ENCODE measurements around the gene ACTL8.

ACTL8 gene

DNA sequence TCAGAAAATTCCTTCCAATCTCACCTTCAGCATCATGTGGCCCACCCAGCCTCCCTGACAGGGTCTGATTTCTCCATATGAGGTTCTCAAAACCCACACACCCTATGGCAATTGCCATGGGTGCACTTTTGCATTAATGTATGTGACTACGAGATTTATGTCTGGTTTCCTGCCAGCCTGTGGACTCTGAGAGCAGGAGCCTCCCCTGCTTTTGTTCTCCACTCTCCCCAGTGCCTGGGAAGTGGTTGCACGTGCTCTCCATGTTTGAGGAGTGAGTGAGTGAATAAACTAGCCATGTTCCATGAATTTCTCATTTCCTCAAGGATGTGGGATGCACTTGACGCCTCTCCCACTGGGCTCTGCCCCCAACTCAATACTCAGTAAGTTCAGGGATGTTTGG lies 91.2 kb downstream of the ACTL8 start:
- DNase-seq (ENCODE audit: low read depth): no peak

DNA sequence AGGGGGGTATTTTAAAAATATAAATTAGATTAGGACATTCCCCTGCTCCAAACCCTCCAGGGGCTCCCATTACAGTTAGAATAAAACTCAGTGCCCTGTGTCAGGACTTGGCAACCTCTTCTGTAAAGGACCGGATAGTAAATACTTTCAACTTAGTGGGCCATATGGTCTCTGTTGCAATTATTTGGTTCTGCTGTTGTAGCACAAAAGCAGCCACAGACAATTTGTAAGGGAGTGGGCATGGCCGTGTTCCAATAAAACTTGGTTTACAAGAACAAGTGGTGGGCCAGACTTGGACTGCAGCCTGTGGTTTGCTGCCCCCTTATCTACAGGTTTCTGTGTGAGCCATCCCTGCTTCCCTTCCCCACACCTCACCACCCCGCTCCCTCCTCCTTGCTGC lies 92.0 kb downstream of the ACTL8 start:
- DNase-seq (ENCODE audit: low read depth): no peak

DNA sequence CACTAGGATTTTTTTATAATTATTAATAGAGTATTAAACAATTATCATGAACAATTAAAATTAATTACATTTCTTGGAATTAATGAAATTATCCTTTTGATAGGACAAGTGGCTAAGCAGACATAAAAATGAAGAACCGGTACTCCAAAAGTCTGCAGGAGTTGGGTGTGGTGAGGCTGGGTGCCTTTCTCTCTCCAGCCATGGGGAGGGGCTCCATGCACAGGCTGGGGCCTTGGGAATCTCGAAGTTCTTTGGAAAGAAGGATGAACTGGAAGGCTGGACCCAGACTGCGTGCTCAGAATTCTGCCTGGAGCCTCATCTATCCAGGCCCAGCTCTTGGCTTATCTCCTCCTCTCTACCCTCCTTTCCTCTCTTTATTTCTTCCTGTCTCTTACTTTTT lies 94.1 kb downstream of the ACTL8 start:
- no peak for DNase-seq (ENCODE audit: low read depth)

DNA sequence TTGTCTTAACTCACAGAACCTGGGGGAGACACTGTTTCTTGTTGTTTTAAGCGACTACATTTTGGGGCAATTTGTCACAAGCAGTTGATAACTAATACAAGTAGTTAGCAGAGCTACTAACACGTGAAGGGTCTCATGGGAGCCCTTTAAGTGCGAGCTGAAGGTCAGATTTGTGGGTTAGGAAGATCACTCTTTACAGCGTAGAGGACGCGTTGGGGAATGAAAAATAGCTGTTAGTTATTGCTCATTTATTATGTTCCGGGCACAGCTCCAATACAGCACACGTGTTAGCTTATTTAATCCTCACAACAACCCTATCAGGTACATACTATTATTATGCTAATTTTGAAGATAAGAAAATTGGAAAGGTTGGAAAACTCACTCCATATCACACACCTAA lies 95.9 kb downstream of the ACTL8 start:
- DNase-seq (ENCODE audit: low read depth): no peak

DNA sequence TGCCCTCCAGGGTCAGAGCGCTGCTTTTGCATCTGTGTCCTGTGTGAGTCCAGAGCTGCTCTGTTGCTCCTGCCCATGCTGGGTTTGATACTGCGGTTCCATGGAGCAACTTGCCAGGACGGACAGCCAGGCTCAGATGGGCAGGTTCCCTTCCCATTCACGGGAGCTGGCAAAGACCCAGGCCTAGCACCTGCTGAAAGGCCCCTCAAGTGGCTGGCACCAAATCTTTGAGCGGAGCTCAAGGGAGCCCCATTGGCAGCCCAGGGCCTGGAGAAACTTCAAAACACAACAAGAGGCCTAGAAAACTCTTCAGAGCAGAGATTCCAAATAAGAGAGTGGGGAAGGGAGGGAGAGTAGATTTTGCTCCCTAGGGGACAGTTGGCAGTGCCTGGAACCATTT lies 97.2 kb downstream of the ACTL8 start:
- no peak for DNase-seq (ENCODE audit: low read depth)

DNA sequence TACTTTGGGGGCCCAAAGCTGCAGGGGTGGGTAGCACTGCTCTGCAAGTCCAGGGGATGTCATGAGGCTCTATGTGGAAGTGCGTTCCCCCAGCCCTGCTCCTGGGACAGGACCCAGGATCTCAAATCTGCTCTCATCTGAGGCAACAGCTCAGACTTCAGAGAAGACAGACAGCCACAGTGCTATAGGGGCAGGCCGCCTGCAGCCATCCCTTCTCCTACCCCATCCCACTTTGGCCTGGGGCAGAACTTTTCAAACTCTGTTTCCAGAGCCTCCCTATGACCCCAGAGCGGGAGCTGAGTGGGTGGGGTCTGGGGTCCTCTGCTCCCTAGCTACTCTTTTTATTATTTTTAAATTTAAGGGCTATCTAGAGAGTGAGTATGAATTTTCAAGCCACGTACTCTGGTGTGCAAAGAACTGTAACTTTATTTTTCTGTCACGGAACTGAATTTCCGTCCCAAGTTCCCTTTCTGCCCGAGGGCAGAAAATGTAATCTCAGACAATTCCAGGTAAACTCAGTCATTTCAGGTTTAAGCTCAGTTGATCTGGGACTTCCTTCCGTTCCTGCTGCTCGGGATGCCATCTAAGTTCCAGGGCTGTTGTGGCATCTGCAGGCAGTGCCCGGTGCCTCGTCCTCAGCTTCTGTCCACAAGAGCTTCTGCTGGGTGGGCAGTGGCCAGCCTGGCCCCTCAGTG lies 98.3 kb downstream of the ACTL8 start:
- no peak for DNase-seq (ENCODE audit: low read depth)

DNA sequence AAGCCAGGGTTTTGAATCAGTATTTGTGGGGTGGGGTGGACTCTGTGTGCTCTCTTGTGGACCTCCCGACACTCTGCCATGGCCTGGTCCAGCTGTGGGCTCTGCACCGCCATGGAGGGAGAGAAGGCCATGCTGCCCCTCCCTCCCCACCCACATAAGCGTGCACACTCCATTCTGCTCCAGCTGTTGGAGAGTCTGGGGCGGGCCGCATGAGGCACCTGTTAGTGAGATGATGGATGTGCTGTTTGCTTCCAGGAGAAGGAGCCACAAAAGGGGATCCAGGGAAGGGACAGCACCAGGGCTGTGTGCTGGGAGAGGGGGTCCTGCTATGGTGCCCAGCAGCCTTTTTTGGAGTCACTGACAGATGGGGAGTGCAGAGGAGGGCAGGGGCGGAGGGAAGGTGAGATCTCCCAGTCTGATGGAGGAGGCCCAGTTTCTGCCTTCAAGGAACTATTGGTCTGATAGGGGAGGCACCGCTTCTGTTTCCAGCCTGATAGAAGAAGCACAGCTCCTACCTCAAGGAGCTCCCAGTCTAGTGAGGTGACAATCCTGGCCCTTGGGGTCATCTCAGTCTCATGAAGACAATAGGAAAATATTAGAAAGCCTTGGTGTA lies 101.5 kb downstream of the ACTL8 start:
- DNase-seq (ENCODE audit: low read depth): no peak

DNA sequence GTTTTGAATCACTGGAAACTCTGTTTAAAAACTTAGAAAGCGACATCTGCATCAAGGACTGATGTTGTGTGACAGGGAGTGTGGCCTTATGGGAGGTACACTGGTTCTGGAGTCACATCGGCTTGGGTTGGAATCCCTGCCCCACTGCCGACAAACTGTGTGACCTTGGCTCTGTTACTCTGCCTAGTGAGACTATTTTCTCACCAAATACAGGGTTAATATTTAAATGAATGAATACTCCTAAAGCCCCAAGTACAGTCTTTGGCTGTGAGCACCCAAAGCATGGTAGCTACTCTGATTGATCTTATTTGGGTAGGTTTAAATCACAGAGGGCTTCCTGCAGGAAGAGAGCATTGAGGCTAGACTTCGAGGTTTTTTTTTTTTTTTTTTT lies 102.0 kb downstream of the ACTL8 start:
- DNase-seq (ENCODE audit: low read depth): no peak

DNA sequence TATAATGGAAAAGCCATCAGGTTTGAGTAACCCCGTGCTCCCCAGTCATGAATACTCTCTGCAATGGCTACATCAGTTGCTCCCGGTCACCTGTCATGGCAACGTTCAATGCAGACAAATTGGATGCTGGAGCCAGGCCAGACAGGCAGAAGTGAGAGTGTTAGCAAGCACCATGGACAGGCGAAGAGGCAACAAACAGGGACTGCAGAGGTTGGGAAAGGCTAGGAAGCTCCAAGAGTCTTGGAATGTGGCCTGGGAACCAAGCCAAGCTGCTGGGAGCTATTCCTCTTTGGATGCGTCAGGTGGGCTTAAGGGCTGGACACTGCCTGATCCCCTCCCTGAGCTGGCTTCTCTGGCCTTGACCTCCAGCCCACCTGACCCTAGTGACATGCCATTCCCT lies 102.9 kb downstream of the ACTL8 start:
- DNase-seq (ENCODE audit: low read depth): no peak

DNA sequence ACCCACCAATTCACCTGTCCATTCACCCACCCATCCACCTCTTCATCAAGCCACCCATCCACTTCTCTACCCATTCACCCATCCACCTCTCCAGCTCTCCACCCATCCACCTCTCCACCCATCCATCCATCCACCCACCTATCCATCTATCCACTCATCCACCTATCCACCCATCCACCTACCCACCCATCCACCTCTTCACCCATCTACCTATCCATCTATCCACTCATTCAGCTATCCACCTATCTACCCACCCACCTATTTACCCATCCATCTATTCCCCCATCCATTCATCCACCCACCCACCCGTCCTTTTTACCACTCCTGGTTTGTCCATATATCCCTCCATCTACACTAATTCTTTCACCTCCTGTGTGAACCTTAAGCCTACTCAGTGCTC lies 105.7 kb downstream of the ACTL8 start:
- DNase-seq (ENCODE audit: low read depth): no peak

DNA sequence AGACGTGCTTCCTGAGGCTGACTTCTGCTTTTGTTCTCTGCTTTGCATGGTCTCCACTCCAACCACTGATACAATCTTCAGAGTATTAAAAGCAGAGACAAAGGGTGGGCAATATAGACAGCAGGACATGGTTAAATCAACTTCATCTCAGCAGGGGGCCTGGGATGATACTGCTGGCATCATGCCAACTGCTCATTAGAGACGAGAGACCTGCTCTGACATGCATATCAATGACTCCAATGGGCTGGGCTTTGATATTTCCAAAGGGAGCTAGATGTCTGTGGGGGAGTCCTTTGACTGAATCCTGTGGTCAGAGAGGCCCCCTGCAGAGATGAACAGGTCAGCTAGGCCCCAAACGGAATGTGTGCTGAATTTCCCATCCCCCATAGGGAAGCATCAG lies 106.6 kb downstream of the ACTL8 start:
- DNase-seq (ENCODE audit: low read depth): no peak

DNA sequence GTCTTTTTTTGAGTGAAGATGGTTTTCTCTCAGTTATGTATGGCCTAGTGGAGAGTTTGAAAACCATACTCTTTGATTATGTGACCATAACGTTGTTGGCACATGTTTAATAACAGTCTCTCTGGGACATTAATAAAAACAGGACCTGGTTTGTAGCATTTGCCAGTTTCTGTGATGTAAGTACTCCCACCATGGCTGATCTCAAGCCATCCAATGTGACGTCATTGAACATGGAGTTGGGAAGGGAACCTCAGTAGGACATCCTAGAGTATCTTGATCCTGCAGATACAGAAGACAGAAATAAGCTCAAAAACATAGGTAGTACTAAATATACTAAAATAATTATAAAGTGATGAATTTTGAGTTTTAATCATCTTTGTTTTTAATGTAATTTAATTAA lies 107.0 kb downstream of the ACTL8 start:
- DNase-seq (ENCODE audit: low read depth): no peak

DNA sequence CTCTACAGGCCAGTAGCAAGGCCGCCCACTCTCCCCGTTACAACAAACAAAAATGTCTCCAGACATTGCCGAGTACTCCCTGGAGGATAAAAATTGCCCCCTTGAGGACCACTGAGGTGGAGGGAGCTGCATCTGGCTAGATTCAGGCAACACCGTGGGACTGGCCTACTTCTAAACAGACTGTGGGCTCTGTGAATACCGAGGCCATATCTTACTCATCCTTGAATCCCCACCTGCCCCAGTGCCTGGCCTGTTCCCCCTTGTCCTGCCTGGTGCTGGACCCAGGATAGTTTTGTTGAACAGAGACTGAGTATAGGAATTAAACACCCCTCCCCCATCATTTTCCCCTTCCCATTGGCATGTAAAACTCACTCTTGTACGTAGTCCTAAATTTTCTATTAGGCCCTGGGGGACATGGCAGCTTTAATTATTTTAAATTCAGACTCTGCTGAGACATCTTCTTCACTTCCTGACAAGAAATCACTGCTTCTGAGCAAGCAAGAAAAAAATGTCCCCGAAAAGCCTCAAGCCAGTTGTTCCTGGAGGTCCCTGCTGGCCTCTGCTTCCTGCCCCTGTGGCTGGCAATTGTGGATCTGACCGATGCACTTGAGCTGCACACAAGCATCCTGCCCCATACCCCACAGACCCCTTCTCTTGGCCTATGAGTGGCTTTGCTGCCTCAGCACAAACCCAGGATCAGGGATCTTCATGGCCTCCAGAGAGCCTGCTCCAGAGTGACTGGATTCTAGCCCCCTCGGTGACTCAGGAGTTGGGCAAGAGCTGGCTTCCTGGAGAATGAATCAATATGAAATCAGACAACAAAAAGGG lies 111.0 kb downstream of the ACTL8 start:
- no peak for DNase-seq (ENCODE audit: low read depth)

DNA sequence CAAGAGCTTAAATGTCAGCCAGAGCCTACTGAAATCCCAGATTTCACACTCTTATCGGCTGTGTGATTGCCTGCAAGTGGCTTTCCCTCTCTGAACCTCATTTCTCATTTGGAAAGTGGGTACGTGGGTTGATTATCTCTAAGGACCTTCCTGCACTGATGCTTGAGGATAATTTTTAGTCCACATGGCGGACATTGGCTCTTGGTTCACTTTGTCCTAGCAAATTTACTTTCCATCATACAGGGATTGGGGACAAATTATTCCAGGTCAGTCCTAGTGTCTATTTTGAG lies 111.6 kb downstream of the ACTL8 start:
- DNase-seq (ENCODE audit: low read depth): no peak

DNA sequence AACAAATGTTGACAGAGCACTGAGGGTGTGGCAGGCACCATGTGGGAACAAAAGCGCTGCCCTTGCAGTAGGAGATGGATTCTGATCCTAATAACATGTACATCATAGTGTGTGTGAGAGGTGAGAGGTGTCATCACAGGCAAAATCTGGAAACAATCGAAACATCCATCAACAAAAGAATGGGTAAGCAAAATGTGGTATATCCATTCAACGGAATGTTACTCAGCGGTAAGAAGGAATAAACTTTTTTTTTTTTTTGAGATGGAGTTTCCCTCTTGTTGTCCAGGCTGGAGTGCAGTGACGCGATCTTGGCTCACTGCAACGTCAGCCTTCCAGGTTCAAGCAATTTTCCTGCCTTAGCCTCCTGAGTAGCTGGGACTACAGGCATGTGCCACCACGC lies 112.3 kb downstream of the ACTL8 start:
- no peak for DNase-seq (ENCODE audit: low read depth)

DNA sequence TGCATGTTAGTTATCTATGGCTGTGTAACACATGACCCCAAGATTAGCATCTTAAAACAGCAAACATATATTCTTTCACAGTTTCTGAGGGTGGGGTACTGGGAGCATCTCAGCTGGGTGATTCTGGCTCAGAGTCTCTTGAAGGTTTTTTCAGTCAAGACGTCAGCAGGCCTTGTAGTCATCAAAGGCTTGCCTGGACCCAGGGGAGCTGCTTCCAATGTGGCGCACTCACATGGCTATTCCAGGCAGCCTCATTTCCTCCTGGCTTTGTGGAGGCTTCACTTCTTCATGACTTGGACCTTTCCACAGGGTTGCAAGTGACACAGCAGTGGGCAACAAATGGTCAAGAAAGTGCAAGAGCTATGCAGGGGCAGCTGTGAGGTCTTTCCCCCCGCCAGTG lies 114.7 kb downstream of the ACTL8 start:
- no peak for DNase-seq (ENCODE audit: low read depth)

DNA sequence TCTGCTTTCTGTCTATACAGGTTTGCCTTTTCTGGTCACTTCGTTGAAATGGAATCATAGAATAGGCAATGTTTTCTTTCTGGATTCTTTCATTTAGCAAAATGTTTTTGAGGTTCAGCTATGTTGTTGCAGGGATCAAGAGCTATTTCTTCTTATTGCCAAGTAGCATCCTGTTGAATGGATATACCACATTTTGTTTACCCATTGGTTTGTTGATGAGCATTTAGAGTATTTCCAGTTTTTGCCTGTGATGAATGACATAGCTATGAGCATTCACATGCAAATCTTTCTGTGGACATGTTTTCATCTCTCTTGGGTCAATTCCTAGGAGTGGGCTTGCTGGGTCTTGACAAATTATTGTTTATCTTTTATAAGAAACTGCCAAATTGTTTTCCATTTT lies 115.5 kb downstream of the ACTL8 start:
- no peak for DNase-seq (ENCODE audit: low read depth)

DNA sequence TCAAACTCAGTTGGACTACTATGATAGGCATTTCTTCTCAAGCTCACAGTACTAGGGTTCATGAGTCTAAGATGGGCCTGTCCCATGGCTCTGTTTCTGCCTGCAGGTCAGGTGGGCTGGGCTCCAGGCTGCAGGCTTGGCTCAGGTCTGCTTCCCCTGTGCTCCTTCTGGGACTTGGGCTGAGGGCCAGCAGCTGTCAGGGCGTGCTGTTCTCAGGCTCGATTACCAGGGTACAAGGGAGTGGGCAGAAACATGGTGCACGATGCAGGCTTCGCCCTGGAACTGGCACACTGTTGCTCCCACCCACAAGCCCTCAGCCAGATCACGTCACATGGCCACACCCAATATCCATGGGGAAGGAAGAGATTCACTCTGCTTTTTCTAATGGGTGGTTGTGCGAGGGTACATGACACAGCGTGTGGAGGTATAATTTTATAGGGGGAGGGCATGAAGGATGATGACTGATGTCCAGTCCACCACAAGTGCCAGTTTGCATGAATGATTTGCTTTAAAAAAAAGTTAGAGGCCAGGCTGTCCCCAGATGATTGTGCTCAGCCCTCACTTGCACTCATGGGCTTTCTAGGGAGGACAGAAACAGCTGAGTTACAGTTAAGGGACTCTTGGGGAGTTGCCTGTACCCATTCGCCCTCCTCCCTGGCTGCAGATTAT lies 118.0 kb downstream of the ACTL8 start:
- no peak for DNase-seq (ENCODE audit: low read depth)

DNA sequence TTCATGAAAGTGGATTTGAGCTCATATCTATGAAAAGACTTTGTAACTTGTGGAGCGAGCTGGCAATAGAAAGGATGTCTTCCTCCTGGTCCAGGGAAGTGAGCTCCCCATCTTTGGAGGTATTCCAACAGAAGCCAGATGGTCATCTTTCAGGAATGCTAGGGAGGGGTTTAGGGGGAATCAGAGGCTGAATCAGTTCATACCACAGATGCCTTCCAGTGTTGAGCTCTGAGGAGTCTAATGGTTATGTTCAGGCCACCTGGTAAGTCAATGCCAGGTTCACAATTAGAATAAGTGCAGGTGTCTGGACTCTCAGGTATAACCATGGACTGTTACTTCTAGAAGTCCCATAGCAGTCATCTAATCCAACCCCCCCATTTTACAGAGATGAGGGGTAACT lies 119.1 kb downstream of the ACTL8 start:
- no peak for DNase-seq (ENCODE audit: low read depth)

DNA sequence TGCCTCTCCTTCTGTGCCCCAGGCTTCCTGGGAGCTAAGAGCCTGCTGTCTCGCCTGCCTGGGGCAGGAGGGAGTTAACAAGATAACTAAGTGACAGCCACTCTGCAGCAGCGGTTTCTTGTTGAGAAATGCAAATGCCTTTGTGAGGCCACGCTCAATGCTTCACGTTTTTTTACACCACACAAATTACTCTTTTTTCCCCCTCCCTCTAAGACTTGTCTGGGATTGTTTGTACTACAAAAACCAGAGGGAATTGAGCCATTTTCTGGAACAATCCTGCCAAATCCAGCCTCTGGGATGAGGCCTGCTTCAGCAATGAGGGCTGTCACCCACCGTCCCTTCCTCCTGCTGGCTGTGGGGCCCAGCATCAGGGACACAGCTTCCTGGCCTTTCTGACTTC lies 119.6 kb downstream of the ACTL8 start:
- no peak for DNase-seq (ENCODE audit: low read depth)

DNA sequence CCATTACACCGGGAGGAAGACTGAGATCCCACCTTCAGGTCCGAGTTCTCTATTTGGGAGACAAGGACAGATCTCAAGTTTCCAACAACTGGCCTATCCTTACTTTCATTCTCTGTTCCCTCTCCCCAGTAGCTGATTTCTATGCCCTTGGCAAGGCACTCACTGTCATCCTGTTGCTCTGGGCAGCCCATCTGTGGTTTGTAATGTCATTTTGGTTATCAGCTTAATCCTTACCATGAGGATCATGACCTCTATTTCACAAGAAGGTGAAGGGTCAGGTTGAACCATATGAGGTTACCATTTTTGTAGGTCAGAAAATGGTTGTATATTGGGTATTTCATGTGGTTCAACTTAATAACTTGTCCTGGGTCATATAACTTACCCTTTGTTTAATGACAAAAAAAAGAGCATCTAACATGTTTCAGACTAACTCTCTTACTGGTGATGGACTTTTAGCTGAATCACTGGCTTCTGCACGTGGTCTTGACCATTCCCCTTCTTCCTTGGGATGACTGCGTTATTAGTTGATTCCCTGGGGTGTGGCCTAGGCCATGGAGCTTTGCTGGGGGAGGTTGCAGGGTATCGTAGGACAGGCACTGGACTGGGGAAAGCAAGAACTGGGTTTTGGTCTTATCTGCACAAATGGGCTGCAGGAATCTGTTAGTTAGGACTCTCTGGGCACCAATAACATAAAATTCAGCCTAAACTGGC lies 120.2 kb downstream of the ACTL8 start:
- DNase-seq (ENCODE audit: low read depth): no peak

DNA sequence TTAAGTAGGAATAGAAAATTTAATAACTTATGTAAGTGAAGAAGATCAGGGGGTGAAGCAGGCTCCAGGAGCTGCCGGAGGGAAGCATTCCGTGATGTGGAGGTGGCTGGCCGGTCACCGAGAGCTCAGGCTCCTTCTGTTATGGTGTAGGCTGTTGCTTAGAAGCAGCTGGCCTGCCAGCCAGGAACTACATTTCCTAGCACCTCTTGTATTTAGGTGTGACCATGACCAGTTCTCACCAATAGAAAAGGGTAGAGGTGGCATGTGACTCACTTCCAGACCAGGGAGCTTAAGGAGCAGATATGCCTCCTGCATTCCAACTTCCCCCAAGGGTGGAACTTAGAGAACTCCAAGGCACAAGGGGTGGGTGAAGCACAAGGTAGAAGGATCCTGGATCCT lies 120.7 kb downstream of the ACTL8 start:
- DNase-seq (ENCODE audit: low read depth): no peak
